HuH-7.5 (cell line): ENCODE results near the gene BCKDHB.
A peak's percentile ranks its signal among the peaks of the same experiment; 100 is the strongest.
"Not testable (repeated sequence)": the region's sequence is repeated elsewhere in the genome, so short reads cannot be mapped to it uniquely, and the experiment has no call there.

Experiments
- DNase-seq: peaks from one replicate; pipeline ENCODE4 v3.0.0; 2011; ENCODE audit warnings: low spot score

Gene BCKDHB

DNA sequence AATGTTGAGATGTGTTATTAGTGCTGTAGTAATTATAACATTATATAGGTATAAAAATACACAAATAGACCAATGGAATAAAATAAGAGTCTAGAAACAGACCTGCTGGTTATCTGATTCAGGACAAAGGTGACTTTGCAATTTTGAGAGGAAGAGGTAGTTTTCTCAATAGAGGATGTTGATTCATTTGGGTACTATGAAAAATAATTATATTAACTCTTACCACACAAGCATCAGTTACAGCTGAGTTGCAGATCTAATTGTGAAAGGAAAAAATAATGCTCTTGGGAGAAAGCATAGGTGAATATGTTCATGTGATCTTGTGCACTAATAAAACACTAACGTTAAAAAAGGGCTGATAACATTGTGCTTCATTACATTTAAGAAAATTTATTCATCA, 103.0 kb downstream of the BCKDHB start:
- no peak for DNase-seq

DNA sequence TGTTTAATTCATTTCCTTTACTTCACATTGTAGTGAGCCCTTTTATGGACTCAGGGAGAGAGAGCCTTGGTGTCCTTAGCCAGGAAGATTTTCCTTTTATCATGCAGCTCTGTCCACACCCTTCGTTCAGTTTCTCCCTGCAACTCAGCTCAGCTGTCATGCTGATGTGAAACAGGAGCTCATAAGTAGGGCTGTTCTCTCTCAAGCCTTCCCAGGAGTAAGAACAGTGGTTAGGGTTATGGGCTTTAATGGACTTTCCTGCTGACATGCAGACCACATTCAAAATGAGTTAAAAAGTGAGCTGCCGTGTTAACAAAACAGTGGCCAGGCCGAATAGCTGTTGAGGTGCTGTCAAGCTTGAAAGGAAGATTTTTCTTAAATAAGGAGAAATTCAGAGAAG, 104.1 kb downstream of the BCKDHB start:
- no peak for DNase-seq

DNA sequence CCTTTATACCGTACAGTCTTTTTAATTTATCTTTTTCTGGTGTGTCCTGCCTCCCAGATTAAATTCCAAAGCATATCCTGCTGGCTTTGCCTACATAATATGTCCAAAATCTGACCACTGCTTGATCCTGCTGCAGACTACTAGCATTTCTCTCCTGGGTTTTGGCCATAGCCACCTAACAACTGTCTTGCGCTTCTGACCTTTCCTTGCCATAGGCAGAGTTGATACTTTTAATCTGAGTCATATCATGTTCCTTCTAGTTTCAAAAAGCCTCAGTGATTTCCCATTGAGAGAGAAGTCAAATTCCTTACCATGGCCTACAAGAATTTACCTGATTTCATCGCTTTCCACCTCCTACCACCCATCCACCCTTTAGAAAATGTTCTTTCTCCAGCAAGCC, 104.8 kb downstream of the BCKDHB start:
- DNase-seq: no peak

DNA sequence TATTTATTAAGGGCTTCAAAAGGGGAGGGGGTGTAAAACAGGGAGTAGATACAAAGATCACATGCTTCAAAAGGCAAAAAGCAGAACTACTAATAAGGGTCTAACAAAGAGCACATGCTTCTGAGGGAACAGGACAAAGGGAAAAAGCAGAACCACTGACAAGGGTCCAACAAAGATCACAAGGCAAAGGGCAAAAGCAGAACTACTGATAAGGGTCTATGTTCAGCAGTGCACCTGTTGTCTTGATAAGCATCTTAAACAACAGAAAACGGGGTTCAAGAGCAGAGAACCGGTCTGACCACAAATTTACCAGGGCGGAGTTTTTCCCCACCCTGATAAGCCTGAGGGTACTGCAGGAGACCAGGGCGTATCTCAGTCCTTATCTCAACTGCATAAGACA, 105.4 kb downstream of the BCKDHB start:
- not testable (repeated sequence) for DNase-seq

DNA sequence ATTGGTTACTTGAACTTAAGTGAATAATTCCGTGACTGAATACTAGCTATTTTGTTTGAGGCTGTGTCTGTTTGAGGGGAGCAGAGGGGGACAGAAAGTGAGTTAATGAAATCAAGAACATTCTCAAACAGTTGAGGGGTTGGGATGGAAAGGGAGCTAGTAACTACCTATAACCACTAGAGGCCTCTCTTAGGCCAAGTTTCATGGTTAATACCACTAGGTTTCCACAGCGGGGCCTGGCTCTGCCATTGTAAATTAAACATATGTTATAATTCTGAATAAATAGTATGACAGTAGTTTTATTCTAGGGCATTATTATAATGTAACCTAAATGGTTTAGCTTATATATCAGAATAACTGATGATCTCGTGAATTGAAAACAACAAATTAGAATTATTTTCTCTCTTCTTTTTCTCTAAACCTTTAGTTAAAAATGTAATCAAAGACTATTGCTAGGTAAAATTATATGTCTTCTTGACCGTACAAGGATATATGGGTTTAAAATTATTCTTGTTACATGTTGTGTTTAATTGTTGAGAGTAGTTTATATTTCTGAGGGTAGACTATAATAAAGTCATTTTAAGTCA, 108.1 kb downstream of the BCKDHB start:
- peak; percentile 4 for DNase-seq

DNA sequence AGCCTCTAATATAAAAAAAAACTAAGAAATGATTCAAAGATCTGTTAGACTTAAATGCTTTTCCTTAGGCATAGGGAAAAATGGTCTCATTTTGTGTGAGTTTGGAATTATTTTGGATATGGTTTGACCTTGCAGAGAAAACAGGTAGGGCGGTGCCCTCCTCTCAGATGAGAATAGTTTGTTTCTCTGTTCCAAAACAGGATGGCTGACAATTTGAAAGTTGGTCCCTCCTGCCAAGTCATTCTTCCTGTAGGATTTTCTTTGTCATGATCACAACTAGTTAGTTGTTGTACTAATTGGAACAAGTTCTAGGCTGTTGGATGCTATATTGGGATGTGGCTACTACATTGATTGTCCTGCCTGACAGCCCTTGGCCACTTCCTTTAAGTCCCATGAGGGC, 108.6 kb downstream of the BCKDHB start:
- DNase-seq: no peak

DNA sequence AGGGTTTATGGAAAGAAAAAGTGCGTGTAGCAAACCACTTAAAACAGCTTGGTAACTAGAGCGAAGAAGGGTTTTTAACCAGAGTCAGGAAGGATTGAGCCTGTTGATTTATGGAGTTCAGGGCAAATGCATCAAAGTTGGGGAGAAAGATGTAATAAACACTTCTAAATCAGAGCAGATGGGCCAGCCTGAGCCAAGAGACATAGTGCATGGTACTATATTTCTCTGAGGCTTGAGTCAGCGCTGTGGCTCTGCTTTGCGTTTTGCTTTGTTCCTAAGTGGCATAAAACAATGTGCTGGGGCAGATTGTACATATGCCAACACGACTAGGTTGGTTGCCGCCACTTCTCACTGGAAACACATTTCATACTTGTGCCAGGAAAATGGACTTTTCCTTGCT, 111.3 kb downstream of the BCKDHB start:
- no peak for DNase-seq

DNA sequence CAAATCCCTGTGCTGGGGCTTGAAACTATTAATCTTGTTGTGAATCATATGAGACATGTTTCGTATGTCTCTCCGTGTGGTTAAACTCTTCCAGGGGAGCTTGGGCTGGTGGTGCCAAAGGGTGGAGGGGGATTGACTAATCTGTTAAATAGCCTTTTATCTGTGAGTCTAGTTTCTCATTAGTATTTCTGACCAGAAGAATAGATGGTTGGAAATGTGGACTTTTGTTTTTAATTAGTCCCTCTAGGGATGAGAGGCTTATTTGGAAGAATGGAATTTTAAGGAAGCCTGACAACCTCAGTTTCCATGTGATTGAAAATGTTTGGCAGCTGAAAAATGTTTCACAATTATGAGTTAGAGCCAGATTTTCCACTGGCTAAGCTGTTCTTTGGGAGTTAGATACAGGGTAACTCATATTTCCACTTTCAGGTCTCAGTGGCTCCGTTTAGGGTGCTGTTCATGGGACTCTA, 117.3 kb downstream of the BCKDHB start:
- no peak for DNase-seq

DNA sequence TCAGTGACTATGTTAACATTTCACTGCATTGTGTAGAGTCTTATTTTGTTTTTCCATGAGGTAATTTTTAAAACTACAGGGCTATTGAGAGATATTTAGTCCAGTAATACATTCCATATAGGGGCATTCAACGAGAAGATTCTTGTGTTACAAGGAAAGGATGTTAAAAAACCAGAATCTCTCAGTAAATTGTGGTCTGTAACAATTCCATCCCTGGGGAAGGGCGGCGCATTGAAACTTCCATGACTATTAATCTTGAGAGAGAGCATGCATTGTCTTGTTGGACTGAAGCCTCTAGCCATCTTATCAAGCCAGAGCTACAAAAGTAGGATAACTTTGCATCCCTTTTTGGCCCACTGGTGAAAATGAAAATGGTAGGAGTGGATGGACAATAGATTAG, 119.7 kb downstream of the BCKDHB start:
- no peak for DNase-seq

DNA sequence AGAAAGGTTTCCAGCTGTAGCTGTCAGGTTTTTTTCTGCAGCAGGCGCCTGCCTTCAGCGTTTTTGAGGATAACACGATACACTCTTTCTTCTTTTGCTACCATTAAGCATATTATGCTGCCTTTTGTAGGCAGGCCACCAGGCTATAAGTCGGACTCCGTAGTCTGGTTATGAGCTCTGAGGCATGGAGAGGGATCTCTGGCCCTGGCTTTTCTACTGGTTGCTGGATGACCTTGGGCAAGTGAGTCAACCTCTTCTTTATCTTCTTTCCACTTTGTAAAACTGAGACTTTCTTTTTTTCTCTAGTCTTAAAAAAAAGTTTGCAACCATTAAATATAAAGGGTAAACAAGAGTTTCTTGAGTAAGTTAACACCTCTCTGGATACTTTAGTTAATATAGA, 120.2 kb downstream of the BCKDHB start:
- no peak for DNase-seq

DNA sequence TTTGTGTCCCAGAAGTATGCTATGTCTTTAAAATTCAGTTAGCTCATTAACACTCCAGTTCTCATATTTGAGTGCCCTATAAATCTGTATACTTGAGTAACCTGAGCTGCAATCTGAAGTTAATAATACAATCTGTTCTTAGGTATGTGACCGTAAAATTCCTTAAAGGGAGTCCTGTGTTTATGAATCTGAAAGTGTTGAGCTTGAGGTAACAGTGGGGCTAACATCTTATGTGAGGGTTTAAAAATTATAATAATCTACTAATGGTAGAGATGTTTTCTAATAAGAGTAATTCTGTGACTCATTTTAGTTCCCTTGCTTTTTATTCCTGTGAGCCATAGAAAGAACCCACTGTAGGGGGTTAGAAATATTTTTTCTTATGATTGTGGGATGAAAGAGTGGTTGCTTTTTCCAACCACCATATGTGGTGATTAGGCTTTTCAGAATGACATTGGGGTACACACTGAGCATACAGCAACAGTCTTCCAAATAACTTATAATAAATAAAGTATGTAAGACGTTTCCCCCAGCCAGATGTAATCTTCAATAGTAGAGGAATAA, 121.2 kb downstream of the BCKDHB start:
- no peak for DNase-seq

DNA sequence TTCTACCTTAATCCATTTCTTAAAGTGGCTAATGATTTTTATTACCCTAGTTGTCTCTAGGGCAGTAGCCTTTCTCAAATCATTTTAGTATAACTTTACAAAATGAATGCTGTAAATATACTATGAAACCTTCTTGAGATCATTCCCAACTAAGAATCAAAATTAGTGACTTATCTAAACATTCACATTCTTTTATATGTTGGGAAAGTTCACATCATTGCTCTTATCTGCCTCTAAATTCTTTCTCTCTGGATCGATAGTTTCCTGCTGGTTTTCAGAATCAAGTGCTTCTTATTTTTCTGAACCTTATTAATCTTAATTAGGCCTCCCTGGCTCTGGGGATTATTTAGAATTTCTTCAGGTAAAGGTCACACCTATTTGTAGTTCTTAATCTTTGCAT, 126.8 kb downstream of the BCKDHB start:
- DNase-seq: no peak

DNA sequence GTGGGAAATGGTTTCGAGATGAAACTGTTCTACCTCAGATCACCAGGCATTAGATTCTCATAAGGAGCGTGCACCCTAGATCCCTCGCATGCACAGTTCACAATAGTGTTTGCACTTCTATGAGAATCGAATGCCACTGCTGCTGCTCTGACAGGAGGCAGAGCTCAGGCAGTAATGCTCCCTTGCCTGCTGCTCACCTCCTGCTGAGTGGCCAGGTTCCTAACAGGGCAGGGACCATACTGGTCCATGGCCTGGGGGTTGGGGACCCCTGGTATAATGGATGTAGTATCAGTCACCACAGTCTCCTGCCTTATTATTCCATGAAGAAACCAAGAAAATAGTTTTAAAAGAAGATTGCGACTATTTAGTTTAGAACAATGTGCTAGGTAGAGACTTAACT, 127.5 kb downstream of the BCKDHB start:
- no peak for DNase-seq

DNA sequence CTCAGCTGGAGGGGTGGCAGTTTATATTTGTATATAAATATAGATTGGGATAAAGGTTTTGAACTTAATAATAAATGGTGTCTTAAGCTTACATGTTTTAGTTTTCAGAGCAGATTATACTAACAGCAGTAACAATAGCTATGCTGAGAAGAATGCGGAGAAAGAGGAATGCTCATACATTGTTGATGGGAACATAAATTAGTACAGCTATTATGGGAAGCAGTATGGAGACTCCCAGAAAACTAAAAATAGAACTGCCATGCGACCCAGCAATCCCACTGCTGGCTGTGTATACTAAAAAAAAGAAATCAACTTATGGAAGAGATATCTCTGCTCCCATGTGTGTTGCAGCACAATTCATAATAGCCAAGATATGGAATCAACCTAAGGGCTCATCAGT, 127.9 kb downstream of the BCKDHB start:
- no peak for DNase-seq

DNA sequence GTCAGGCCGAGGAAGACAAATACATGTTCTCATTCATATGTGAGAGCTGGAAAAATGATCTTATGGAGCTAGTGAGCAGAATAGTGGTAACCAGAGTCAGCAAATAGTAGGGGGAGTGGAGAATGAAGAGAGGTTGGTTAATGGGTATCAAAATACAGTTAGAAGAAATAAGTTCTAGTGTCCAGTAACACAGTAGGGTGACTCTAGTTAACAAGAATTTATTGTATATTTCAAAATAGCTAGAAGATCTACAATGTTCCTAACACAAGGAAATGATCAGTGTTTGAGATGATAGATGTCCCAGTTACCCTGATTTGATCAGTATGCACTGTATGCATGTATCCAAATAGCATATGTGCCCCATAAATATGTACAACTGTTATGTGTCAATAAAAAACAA, 128.4 kb downstream of the BCKDHB start:
- DNase-seq: no peak

DNA sequence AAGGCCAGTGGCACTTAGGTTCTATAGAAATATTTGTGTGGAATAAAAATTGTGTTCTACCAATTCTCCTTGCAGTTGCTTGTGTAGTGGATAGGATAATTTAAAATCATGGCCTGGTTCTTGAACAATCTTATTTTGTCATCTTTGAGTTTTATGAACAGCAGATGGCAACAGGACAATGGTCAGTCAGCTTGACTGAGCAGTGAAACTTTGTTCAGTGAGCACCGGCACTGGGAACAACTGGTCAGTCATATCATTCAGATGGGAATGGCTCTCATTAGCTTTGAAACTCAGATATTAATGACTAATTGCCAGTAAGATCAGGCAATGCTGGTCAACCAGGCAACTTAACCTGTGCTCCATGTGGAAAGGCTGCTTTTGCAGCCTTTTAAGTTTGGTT, 129.2 kb downstream of the BCKDHB start:
- DNase-seq: no peak

DNA sequence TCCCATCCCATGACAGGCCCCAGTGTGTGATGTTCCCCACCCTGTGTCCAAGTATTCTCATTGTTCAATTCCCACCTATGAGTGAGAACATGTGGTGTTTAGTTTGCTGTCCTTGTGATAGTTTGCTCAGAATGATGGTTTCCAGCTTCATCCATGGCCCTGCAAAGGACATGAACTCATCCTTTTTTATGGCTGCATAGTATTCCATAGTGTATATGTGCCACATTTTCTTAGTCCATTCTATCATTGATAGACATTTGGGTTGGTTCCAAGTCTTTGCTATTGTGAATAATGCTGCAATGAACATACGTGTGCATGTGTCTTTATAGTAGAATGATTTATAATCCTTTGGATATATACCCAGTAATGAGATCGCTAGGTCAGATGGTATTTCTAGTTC, 132.3 kb downstream of the BCKDHB start:
- DNase-seq: not testable (repeated sequence)

DNA sequence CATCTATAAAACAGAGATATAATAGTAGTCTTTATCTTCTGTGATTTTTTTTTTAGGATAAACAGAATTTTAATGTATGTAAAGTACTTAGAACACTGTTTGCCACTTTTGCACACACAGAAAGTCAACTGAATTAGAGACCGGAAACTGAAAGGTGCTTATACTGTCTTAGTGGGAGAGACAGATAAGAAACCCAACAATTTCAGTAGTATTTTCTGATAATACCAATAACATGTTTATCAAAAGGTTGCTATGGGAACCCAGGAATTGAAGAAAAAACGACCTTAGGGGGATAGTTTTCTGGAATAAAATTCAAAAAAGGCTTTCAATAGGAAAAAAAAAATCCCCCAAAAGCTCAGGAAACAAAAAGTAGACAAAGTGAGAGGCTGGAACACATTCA, 138.6 kb downstream of the BCKDHB start:
- no peak for DNase-seq

DNA sequence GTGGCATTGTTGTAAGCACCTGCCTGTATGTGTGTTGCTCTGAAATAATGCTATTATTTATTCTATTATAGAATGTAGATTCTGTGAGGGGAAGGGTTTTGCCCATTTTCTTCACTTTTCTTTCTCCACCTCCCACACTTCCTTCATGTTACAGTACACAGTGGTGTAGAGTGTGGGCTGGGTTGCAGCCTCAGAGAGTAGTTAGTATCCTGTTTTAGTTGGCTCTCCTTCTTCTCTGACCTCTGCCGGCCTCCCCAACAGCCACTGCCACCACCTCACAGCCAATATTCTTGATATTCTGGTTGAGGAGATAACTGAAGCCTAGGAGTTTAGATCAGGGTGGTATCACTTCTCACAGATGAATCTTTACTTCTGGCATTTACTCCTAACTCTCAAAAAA, 143.4 kb downstream of the BCKDHB start:
- DNase-seq: no peak

DNA sequence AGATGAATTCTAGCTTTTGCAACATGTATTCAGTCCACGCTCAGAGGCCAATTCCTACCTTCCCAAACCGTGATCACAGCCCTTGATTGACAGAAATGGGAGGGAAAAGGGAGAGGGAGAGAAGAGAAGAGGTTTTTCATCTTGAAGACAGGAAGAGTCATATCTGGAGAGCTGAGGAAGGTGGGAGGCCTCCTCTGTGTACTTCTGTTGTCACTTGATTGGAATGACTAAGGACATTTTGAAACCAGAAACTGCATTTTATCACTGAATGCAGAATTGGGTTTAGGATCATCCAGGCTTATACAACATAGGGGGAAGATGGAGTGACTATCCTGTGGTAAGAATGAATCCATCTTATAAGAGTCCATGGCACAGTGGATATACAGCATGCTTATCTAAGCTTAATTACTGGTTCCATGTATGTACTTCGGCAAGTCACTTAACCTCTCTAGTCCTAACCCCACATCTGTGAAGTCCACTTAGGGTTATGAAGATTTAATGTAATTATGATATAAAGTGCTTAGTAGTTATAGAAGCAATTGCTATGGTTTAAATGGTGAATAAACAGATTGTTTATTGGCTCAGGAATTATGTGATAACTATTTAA, 144.0 kb downstream of the BCKDHB start:
- DNase-seq: no peak

DNA sequence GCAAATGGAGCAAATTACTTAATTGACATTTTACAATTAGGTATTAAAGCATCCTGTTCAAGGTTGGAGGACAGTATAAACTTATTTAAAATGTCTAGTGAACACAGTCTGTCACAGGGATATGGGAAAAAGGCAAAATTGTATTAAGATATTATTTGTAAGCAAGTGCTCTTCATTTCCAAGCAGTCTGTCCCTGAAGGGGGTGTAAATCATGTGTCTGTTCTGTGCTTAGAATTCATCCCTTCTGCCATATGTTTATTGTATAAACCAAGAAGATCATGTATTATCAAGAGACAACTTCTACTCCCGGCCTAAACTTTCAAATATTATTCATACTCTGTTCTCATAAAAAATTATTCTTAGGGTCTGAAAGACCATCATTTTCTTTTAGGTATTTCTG, 144.8 kb downstream of the BCKDHB start:
- DNase-seq: no peak

DNA sequence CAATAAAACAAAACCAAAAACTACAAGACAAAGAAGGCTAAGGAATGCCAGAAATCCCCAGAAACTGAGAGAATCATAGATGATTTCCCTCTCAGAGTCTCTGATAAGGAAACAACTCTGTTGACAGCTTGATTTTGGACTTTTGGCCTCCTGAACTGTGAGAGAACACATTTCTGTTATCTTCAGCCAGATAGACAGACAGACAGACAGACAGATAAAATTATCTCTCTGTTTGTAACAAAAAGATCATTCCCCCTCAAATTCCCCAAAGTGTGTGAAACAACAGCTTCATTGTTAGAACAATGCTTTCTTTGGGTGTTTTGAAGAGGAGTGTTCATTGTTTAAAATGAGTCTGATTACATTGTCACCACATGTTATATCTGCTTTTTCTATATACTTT, 148.2 kb downstream of the BCKDHB start:
- DNase-seq: no peak

DNA sequence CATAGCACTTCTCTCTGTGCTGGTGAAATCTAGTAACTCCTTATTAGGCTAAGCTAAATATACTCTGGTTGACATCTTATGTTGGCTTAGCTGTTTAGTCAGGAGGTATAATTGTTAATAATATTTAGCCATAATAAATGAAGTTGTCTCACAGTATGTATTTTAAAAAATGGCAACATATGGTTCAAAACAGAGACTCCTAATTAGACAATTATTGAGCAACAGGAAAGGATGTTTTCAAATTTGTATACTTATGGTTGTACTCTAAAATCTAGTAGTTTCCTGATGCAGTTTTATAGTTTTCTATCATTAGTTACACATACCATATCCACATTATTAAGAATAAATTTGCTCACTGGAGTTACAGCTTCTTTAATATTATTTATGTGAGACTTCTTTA, 150.2 kb downstream of the BCKDHB start:
- DNase-seq: no peak

DNA sequence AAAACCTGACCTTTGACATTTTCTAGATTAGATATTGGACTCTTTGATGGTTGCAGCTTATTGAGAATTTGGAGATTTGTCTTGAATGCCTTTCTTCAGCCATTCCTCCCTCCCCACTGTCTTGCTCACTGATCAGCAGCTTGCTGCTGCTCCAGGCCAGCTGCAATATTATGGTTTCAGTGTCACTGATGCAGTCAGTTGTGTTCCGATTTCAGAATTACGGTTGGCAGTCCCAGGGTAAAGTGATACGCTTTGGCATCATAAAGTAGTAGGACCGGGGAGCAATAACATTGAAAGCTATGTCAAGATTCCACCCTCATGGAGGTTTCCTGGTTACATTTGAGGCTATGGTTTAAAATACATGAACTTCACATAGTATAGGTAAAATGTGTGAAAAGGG, 152.6 kb downstream of the BCKDHB start:
- no peak for DNase-seq
